RWPE1 (cell line): ENCODE results near the gene FGF14.

Source experiments
- CTCF ChIA-PET: fragments of 350-600 bp; sonication (Branson Sonifier 250); formaldehyde crosslinking; extraction: SDS; loops from one replicate; lab custom pipeline; 2021; lab: Yijun Ruan, JAX
- POLR2A ChIA-PET: fragments of 400-600 bp; formaldehyde crosslinking; extraction: SDS; loops from one replicate; lab custom pipeline; 2020; ENCODE audit warnings: antibody characterized with exemption; ENCODE audit not compliant: low non-redundant PET; lab: Yijun Ruan, JAX
- DNase-seq: peaks from one replicate; pipeline ENCODE4 v3.0.0; 2012; ENCODE audit warnings: low spot score
- H3K27ac ChIP-seq: fragments of 450-650 bp; 2 replicates; pipeline ENCODE4 v1.5.1; 2017
- CTCF ChIP-seq: fragments of 450-650 bp; conservative IDR thresholded peaks from 2 replicates; pipeline ENCODE4 v1.5.1; 2017; ENCODE audit warnings: low read depth, mild to moderate bottlenecking

Gene FGF14

GRCh38 chr13:102299366-102299765, 102.5 kb downstream of the FGF14 start:
- no peak for TF ChIP-seq CTCF
- no peak overlapping the region for H3K27ac ChIP-seq
- DNase-seq = no peak
- POLR2A ChIA-PET = no interaction called here
- CTCF ChIA-PET = no interaction called here

- CTCF ChIA-PET = interaction anchor here (0.7 to 0.9 kb wide), 2 partner anchors 31 to 130 kb away, joined by 3 to 5 read pairs; no protein-coding TSS in a partner anchor
- H3K27ac ChIP-seq = no peak overlapping the region
- TF ChIP-seq CTCF = no peak
- POLR2A ChIA-PET = no interaction called here
- no peak for DNase-seq
Observed at GRCh38 chr13:102298051-102298450, 103.8 kb downstream of the FGF14 start.

GRCh38 chr13:102295316-102296048, 106.4 kb downstream of the FGF14 start:
- ChIA-PET POLR2A (no interaction called here), CTCF (no interaction called here)
- no peak for TF ChIP-seq CTCF
- DNase-seq = no peak
- H3K27ac ChIP-seq = no peak overlapping the region

- H3K27ac ChIP-seq = no peak overlapping the region
- DNase-seq = no peak
- no peak for TF ChIP-seq CTCF
- ChIA-PET CTCF (interaction anchor here (0.6 kb wide), 1 partner anchor 18 kb away, joined by 3 read pairs; no protein-coding TSS in a partner anchor), POLR2A (no interaction called here)
Observed at GRCh38 chr13:102294407-102295018, 107.3 kb downstream of the FGF14 start.

- no peak for TF ChIP-seq CTCF
- CTCF ChIA-PET = interaction anchor here (0.6 kb wide), 1 partner anchor 347 kb away, joined by 4 read pairs; no protein-coding TSS in a partner anchor
- POLR2A ChIA-PET = no interaction called here
- H3K27ac ChIP-seq = no peak overlapping the region
- no peak for DNase-seq
Observed at GRCh38 chr13:102293723-102294122, 108.1 kb downstream of the FGF14 start.

GRCh38 chr13:102291587-102292218, 110.1 kb downstream of the FGF14 start:
- H3K27ac ChIP-seq = no peak overlapping the region
- ChIA-PET POLR2A (no interaction called here), CTCF (no interaction called here)
- no peak for DNase-seq
- no peak for TF ChIP-seq CTCF
